GM15510 (cell line): ENCODE data around the gene HSPA12B.

Experiments used
- POLR2A ChIP-seq: IDR thresholded peaks from 3 replicates; pipeline ENCODE4 v1.6.1; 2011; ENCODE audit warnings: borderline replicate concordance; ENCODE audit not compliant: insufficient read length; ENCODE audit errors: extremely low read depth

Gene HSPA12B

DNA sequence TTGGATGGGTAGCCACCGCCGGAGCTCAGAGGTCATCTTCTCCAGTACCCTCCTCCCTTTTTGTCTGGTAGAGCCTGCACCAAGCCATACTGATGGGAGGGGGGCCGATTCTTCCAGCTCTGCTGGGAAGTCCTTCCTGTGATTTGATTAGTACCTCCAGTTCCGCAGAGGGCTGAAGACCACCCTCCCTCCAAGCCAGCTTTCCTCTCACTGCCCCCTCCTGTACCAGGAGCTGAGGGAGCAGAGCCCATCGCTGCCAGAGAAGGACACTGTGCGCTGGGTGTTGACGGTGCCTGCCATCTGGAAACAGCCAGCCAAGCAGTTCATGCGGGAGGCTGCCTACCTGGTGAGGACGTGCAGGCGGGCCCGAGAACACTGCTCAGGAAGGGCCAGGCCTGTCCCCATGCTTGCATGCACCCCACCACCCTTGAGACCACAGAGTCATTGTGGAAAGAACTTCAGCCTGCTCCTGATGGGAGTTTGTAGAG is 13.2 kb downstream of the HSPA12B start:
- TF ChIP-seq POLR2A, result no peak

DNA sequence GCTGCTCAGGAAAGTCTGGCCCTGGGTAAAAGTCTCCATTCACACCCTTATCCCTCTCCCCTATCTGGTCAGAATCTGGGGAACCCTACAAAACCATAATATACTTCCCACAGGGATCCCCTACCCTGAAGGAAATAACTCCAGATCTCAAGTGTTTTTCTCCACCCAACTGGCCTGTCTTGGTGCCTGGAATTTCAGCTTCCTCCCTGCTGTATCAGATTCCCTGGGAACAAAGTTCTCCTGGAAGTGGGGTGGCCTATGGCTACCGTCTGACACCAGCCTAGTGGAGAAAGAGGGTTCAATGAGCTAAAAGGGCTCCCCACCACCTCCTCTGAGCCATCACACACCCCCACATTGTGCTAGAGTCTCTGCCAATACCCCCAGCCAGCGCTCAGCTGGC is 15.0 kb downstream of the HSPA12B start:
- no peak for TF ChIP-seq POLR2A

DNA sequence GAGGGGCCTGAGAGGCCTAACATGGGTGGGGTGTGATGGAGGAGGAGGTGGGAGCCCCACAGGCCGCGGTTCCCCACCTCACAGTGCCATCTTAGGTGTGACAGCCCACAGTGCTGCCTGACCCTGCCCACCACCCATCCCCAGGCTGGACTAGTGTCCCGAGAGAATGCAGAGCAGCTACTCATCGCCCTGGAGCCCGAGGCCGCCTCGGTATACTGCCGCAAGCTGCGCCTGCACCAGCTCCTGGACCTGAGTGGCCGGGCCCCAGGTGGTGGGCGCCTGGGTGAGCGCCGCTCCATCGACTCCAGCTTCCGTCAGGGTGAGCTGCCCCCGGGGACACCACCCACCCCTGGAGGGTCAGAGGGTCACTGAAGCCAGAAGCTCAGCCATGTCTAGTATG is 15.6 kb downstream of the HSPA12B start:
- no peak for TF ChIP-seq POLR2A

DNA sequence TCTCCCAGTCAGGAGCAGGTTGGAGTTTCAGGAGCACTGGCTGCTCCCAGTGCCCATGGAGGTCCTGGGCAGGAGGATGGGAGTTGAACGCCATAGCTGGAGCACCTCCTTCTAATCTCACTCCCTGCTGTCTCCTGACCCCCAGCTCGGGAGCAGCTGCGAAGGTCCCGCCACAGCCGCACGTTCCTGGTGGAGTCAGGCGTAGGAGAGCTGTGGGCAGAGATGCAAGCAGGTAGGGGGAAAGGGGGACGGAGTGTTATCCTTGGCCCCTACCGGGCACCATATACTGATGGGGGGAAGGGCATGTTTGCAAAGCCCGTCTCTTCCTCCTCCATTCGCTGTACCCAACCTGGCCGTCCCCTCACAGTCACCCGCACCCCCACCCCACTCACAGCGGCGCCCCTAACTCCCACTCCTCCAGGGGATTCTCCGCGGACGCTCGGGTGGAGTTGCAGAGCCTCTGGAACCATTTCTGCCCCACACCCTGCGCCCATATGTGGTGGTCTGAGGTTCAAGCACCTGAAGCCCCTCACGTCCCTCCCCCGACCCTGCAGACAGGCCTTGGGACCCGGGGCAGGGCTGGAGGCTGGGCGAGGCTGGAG is 16.7 kb downstream of the HSPA12B start:
- TF ChIP-seq POLR2A, result no peak

DNA sequence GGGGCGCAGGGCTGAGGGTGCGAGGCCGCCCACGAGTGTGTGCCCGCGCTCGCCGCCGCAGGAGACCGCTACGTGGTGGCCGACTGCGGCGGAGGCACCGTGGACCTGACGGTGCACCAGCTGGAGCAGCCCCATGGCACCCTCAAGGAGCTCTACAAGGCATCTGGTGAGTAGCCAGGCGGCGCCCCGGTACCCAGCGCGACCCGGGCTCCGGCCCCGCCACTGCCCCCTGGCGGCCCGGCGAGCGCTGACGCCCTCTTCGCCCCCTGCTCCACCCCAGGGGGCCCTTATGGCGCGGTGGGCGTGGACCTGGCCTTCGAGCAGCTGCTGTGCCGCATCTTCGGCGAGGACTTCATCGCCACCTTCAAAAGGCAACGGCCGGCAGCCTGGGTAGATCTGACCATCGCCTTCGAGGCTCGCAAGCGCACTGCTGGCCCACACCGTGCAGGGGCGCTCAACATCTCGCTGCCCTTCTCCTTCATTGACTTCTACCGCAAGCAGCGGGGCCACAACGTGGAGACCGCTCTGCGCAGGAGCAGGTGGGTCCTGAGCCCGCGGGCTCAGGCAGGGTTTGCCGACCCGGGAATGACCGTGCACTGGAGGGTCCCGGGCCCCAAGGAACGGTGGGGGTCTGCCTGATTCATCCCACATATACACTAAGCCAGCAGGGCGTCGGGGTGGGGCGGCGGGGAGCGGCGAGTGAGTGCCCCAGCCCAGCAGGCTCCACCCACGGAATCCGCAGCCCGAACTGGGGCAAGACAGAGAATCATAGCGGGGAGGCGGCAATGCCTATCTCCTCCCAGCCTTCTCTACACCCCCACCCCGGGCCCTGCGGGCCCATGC is 17.4 kb downstream of the HSPA12B start:
- no peak for TF ChIP-seq POLR2A

DNA sequence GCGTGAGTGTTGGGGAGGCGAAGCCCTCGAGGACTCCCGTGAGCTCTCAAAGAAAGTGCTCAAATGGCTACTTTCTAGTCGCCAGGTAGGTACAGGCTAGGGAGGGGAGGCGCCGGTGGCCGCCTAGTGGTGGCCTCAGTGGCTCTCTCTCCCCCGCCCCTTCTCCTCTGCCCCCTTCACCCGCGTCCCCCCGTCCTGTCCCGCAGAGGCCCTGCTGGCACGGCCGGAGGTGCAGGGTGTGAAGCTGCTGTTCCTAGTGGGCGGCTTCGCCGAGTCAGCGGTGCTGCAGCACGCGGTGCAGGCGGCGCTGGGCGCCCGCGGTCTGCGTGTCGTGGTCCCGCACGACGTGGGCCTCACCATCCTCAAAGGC is 18.8 kb downstream of the HSPA12B start:
- no peak for TF ChIP-seq POLR2A

DNA sequence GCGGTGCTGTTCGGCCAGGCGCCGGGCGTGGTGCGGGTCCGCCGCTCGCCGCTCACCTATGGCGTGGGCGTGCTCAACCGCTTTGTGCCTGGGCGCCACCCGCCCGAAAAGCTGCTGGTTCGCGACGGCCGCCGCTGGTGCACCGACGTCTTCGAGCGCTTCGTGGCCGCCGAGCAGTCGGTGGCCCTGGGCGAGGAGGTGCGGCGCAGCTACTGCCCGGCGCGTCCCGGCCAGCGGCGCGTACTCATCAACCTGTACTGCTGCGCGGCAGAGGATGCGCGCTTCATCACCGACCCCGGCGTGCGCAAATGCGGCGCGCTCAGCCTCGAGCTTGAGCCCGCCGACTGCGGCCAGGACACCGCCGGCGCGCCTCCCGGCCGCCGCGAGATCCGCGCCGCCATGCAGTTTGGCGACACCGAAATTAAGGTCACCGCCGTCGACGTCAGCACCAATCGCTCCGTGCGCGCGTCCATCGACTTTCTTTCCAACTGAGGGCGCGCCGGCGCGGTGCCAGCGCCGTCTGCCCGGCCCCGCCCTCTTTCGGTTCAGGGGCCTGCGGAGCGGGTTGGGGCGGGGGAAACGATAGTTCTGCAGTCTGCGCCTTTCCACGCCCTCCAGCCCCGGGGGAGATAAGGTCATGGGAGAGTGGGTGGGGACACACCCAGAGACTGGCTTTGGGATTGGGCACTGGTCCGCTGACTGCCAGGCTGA is 19.3 kb downstream of the HSPA12B start:
- no peak for TF ChIP-seq POLR2A

DNA sequence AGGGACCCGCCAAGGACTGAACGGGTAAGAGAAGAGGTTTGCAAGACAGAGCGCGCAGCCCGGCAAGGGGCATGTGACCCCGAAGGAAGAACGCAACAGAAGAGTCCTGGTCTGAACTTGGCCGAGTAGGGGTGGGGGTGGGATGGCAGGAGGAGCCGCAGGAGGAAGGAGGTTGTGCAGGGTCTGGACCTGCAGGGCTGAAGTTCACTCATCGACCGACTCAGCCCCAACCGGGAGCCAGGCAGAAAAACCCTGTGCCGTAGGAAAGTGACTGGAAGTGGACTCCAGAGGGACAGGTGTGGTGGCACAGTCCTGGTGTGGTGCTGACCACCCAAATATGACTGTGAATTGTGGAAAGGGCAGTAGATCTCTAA is 19.9 kb downstream of the HSPA12B start:
- TF ChIP-seq POLR2A, result no peak

DNA sequence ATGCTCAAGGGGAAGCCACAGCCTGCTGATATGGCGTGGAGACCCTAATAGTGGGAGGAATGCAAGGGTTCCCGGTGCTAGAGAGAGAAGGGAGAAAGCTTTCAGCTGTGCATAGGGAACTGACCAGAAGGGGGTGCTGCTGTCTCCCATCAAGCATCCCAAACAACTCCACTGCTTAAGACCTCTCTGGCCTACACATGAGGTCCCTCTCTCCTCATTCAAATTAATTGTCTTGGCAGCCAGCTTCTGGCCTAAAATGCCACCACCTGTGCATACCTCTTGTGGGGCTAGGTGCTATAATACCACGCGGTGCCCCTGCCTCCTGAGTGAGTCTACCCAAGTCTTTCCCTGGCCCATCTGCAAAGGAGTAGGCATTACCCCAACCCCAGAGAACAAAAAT is 20.6 kb downstream of the HSPA12B start:
- no peak for TF ChIP-seq POLR2A

DNA sequence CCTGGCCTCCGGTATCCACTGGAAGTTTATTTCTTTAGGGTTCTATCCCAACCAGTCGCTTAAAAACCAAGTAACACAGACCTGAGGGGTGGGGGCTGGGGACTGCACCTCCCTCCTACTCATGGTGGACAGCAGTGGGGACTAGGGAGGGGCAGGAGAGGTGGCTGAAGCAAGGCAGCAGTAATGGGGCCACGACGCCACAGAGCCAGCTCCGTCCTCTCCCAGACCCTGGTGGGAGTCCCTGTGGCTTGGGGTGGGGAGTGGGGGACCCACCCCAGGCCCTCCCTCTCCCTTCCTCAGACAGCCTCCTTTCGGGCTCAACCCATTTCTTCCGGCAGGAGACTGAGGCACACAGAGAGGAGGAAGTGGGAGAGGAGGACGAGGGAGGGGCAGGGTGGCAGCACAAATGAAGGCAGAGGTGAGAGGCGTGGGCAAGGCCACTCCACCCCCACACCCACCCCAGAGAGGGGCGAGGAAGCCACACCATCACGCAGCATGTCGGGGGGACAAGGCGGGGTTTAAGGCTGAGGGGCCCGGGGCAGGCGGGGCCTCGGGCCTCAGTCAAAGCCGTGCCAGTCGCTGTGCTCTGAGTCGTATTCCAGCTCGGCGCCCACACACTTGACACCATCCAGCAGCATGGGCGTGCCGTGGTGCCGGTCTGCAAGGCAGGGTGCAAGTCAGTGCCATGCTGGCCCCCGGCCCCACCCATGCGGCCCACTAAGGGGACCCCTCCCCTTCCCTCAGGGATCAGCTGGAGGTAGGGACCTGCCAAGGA is 21.2 kb downstream of the HSPA12B start:
- TF ChIP-seq POLR2A, result no peak

DNA sequence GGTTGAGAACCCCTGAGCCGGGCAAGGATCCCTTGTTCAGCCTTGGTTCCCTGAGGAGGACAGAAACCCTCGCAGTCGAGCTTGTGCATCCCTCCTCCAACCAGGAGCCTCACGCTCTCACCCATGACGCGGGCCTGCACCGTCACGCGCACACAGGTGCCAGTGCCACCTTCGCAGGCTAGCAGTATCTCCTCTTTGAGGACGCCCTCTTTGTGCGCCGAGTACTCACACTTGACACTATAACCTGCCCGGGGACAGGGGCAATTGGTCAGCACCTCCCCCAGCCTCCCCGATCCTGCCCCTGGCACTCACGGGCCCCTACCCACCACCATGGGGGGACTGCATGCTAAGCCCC is 21.8 kb downstream of the HSPA12B start:
- no peak for TF ChIP-seq POLR2A

DNA sequence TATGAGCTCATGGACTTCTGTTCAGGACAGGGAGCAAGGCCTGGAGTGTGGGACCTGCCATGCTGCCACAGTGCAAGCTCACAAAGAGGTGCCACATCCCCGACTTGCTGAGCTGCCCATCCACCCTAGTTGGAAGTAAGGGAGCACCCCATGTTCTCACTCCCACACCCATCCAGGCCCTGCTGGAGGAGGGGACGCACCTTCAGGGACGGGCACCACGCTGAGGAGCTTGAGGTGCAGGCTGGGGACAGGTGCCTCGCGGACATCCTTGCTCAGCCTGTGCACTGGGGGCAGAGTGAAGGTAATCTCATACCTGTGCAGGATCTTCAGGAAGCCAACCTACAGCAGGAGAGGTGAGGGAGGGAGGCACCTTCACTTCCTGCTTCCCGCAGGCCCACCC is 22.8 kb downstream of the HSPA12B start:
- TF ChIP-seq POLR2A, result no peak

DNA sequence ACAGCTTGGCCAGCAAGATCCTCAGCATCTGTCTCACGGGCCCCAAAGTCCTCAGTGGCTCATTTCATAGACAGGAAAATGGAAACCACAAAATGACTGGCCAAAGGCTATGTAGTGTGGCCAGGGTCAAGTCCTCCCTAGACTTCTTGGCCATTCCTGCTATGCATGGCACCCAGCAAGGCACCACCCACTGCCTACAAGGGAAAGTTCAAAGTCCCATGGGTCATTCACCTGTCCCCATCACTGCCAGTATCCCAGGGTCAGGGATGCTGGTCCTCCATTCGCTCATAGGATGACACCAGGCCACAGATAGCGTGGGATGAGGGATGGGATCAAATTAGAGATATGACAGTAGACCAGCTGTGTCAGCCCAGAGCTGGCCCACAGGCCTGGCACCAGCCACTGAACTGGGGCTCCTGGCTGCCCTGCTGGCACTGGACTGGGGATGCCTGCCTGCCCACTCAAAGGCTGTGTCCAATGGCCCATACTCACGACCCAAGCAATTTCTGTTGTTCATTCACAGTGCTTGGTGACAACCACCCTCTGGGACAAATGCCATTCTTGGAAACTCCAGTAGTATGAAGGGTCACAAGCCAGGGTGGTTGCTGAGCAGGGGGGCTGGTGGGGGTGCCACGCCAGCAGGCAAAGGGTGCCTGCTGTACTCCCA is 23.5 kb downstream of the HSPA12B start:
- TF ChIP-seq POLR2A, result no peak

DNA sequence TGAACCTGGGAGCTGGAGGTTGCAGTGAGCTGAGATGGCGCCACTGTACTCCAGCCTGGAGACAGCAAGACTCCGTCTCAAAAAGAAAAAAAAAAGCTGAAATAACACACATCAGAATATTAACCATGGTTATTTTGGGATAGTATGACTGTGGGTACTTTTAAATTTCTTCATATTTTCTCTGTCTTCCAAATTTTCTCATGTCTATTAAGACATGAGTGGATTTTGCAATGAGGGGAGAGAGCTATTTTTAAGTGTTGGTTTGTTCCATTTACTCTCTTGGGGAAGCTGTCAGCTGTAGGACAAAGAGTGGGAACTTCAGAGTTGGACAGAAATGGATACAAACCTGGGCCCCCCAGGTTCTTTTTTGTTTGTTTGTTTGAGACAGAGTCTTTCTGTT is 24.8 kb downstream of the HSPA12B start:
- no peak for TF ChIP-seq POLR2A
